ENCODE data around the gene INHBE. TPM values are rescaled to one million over a fixed set of nuclear protein-coding genes. Genes with fewer than 3 reads are reported as not detected.

Gene INHBE
- total and polyA plus RNA-seq, 2 experiments from 2014 or later: 5.6 to 29.0 TPM

DNA sequence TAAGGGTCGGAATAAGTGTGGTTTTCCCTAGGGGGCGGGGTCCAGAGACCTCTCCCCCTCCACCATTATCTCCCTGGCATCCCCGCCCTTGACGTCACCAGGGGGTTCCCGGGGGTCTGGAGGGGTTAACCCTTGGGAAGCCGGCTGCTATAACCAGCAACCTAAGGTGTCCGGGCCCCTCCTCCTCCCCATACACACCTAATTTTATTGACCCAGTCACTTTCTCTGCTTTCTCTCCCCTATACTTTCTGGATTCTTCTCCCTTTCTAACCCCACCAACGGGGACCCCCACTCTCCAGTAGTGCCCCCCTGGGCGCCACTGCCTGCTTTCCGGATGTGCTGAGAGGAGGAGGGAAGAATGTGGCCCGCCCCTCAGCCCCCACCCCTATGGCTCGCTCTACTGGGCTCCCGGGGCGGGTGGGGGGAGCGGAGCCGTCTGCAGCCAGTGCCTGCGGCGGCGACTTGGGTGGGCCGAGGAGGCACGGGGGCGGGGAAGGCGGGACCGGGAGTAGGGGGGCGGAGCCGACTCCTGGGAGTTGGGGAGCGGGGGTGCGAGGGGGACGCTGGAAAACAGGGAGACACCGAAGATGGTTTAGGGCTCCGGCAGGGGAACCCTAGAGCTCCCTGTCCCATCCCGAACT is 6.3 kb downstream of the INHBE start:
- peak overlapping the region; percentile 82 for H3K4me3 Mint-ChIP-seq
- Histone ChIP-seq H2AFZ (peak overlapping the region; percentile 76; the same call in 1 of the 2 replicates), H3K4me1 (ENCODE audit: insufficient read depth) (peaks cover 28% of the 10 kb centered on the region), H3K36me3 (ENCODE audit: insufficient read depth) (no peaks in the 10 kb centered on the region), H3K27ac (ENCODE audit: low read depth) (peak overlapping the region; percentile 100), H3F3A (replicated peaks; ENCODE audit: low read depth) (peaks cover 25% of the 10 kb centered on the region), H3K9me2 (ENCODE audit: insufficient read depth) (no peaks in the 10 kb centered on the region), H3K4me2 (peak overlapping the region; percentile 100), H4K20me1 (replicated peaks; ENCODE audit: insufficient read depth) (no peaks in the 10 kb centered on the region; the same call in 1 of the 2 replicates), H3K79me2 (replicated peaks; ENCODE audit: insufficient read depth) (peaks cover 23% of the 10 kb centered on the region), H3K4me3 (peak overlapping the region; percentile 97), H3K27me3 (ENCODE audit: insufficient read depth) (no peaks in the 10 kb centered on the region)
- peaks cover 29% of the 10 kb centered on the region for H3K36me3 Mint-ChIP-seq (ENCODE audit: low read depth)
- TF ChIP-seq ZNF331 (CRISPR knock-in tag; IDR thresholded peaks at IDR 0.05; ENCODE audit: low read depth) (no peak), POLR2AphosphoS5 (IDR thresholded peaks at IDR 0.05; ENCODE audit: low read depth) (peak; percentile 3; the same call in 1 of the 2 replicates), CREB1 (CRISPR knock-in tag; IDR thresholded peaks at IDR 0.05; ENCODE audit: low read depth) (peak; percentile 91)
- ATAC-seq (peak; percentile 37), DNase-seq (ENCODE audit: low spot score) (peak; percentile 95)
- peaks cover 38% of the 10 kb centered on the region for H3K4me1 Mint-ChIP-seq
- peaks cover 36% of the 10 kb centered on the region for H3K27me3 Mint-ChIP-seq (ENCODE audit: insufficient read depth, low read depth, poor library complexity)
- H3K27ac Mint-ChIP-seq: peak overlapping the region; percentile 99
- H3K9me3 Mint-ChIP-seq: no peaks in the 10 kb centered on the region; the same call in 2 of the 3 replicates

DNA sequence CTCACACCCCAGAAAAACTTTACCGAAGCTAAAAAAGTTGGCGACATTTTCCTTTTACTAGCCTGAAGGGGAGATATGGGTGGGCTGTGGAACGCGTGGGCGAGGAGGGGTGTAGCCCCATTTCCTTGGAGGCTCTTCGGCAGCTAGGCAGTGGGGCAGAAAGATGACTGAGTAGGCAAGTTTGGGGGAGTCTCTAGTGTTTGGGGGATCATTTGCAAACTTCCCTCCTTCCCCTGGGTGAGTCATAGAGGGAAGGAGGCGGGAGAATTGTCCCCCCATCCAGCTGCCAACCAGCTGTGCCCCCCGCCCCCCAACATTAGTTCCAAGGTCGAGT is 6.8 kb downstream of the INHBE start:
- Histone ChIP-seq H2AFZ (peak overlapping the region; percentile 76), H4K20me1 (replicated peaks; ENCODE audit: insufficient read depth) (no peaks in the 10 kb centered on the region; the same call in 1 of the 2 replicates), H3K27ac (ENCODE audit: low read depth) (peak overlapping the region; percentile 100), H3K79me2 (replicated peaks; ENCODE audit: insufficient read depth) (peaks cover 19% of the 10 kb centered on the region), H3K9me2 (ENCODE audit: insufficient read depth) (no peaks in the 10 kb centered on the region), H3F3A (replicated peaks; ENCODE audit: low read depth) (peaks cover 23% of the 10 kb centered on the region), H3K4me2 (peak overlapping the region; percentile 100), H3K4me1 (ENCODE audit: insufficient read depth) (peaks cover 23% of the 10 kb centered on the region), H3K4me3 (peak overlapping the region; percentile 97), H3K36me3 (ENCODE audit: insufficient read depth) (no peaks in the 10 kb centered on the region), H3K27me3 (ENCODE audit: insufficient read depth) (no peaks in the 10 kb centered on the region)
- H3K9me3 Mint-ChIP-seq: no peaks in the 10 kb centered on the region; the same call in 2 of the 3 replicates
- TF ChIP-seq STAT1 (IDR thresholded peaks at IDR 0.05; ENCODE audit: unreplicated experiment): no peak
- peak; percentile 5; the same call in 1 of the 2 replicates for TF ChIP-seq POLR2AphosphoS5 (IDR thresholded peaks at IDR 0.05; ENCODE audit: low read depth)
- no peak for TF ChIP-seq JUNB (IDR thresholded peaks at IDR 0.05; ENCODE audit: unreplicated experiment)
- TF ChIP-seq ZNF114 (CRISPR knock-in tag; IDR thresholded peaks at IDR 0.05): no peak
- H3K4me1 Mint-ChIP-seq: peaks cover 33% of the 10 kb centered on the region
- H3K27me3 Mint-ChIP-seq (ENCODE audit: insufficient read depth, low read depth, poor library complexity): peaks cover 34% of the 10 kb centered on the region
- ATAC-seq (no peak), DNase-seq (ENCODE audit: low spot score) (no peak)
- peak overlapping the region; percentile 99 for H3K27ac Mint-ChIP-seq
- H3K36me3 Mint-ChIP-seq (ENCODE audit: low read depth): peaks cover 24% of the 10 kb centered on the region
- peak overlapping the region; percentile 82 for H3K4me3 Mint-ChIP-seq

DNA sequence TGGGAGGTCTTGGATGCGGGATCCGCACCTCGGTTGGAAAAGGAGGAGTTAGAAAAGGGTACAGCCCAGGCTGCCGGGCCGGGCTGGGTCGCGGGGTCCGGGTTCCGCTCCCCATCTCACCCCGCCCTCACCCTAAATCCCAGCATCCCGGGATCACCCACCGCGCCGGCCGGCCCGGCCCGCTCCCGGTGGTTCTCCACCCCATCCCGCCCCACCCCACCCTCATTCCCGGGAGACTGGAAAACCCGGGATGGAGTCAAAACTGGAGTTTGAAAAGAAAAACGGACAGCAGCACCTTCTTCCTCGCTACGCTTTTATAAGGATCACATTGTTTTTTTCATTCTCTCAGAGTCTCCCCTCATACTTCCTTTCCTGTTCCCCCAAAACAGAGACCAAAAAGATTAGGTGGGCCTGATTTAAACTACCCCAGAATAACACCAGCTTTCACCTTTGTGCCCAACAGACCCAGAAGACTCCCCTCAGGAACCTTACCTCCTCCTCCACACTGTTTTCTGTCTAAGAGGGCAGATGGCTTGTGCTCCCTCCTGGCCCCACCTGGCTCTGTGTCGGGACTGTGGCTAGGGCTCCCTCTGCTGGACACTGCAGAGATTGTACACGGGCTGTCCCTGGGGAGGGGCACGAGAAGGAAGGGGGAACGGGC is 7.3 kb downstream of the INHBE start:
- peak overlapping the region; percentile 97 for H3K4me3 ChIP-seq
- Mint-ChIP-seq H3K27ac (peak overlapping the region; percentile 99), H3K9me3 (no peaks in the 10 kb centered on the region; the same call in 2 of the 3 replicates), H3K27me3 (ENCODE audit: insufficient read depth, low read depth, poor library complexity) (peaks cover 34% of the 10 kb centered on the region), H3K36me3 (ENCODE audit: low read depth) (peaks cover 23% of the 10 kb centered on the region; the same call in 2 of the 3 replicates), H3K4me3 (peak overlapping the region; percentile 82), H3K4me1 (peaks cover 28% of the 10 kb centered on the region)
- H4K20me1 ChIP-seq (replicated peaks; ENCODE audit: insufficient read depth): no peaks in the 10 kb centered on the region; the same call in 1 of the 2 replicates
- no peaks in the 10 kb centered on the region for H3K9me2 ChIP-seq (ENCODE audit: insufficient read depth)
- TF ChIP-seq, protein P1, sequence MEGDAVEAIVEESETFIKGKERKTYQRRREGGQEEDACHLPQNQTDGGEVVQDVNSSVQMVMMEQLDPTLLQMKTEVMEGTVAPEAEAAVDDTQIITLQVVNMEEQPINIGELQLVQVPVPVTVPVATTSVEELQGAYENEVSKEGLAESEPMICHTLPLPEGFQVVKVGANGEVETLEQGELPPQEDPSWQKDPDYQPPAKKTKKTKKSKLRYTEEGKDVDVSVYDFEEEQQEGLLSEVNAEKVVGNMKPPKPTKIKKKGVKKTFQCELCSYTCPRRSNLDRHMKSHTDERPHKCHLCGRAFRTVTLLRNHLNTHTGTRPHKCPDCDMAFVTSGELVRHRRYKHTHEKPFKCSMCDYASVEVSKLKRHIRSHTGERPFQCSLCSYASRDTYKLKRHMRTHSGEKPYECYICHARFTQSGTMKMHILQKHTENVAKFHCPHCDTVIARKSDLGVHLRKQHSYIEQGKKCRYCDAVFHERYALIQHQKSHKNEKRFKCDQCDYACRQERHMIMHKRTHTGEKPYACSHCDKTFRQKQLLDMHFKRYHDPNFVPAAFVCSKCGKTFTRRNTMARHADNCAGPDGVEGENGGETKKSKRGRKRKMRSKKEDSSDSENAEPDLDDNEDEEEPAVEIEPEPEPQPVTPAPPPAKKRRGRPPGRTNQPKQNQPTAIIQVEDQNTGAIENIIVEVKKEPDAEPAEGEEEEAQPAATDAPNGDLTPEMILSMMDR (conservative IDR thresholded peaks at IDR 0.05; ENCODE audit: low read depth in 2 of 2): peak; percentile 96 to 99
- TF ChIP-seq ZNF114 (CRISPR knock-in tag; IDR thresholded peaks at IDR 0.05) (no peak), POLR2AphosphoS5 (IDR thresholded peaks at IDR 0.05; ENCODE audit: low read depth) (peak; percentile 60)
- ATAC-seq (peak; percentile 53), DNase-seq (ENCODE audit: low spot score) (peak; percentile 94)
- peak overlapping the region; percentile 100 for H3K27ac ChIP-seq (ENCODE audit: low read depth)
- H3K27me3 ChIP-seq (ENCODE audit: insufficient read depth): no peaks in the 10 kb centered on the region
- peaks cover 14% of the 10 kb centered on the region for H3K79me2 ChIP-seq (replicated peaks; ENCODE audit: insufficient read depth)
- H3K36me3 ChIP-seq (ENCODE audit: insufficient read depth): no peaks in the 10 kb centered on the region
- peak overlapping the region; percentile 100 for H3K4me2 ChIP-seq
- H3F3A ChIP-seq (replicated peaks; ENCODE audit: low read depth): peaks cover 22% of the 10 kb centered on the region
- H3K4me1 ChIP-seq (ENCODE audit: insufficient read depth): peaks cover 18% of the 10 kb centered on the region
- peak overlapping the region; percentile 76; the same call in 1 of the 2 replicates for H2AFZ ChIP-seq
